ENCODE data around the gene SPSB1.
"Not testable (repeated sequence)": the region's sequence is repeated elsewhere in the genome, so short reads cannot be mapped to it uniquely, and the experiment has no call there.

The SPSB1 gene

DNA sequence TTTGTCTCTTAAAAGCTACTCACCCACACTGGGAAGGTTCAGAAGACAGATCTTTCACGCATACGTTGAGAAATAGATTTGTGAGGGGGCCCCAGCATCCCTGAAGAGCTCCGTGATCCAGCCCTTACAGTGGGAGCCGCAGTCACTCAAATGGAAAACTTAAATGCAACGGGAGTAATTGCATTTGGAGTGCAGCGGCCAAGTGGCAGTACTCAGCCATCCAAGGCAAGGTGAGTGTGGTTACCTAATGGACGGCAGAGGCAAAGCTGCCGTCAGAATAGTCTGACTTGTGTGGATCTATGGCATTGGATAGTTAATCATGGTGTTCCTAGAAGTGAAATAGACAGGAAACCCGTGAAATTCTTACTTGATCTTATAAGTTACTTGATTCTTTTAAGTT, 5.1 kb downstream of the SPSB1 start:
- Histone ChIP-seq H3K27ac (replicated peaks) (no peak overlapping the region), H3K4me3 (replicated peaks; ENCODE audit: insufficient read depth, low read length) (no peak overlapping the region), H3K27me3 (ENCODE audit: insufficient read depth, poor library complexity, severe bottlenecking) (peaks cover 2% of the 10 kb centered on the region)
- no peak for DNase-seq (ENCODE audit: low read depth in 1 of 2, low spot score in 1 of 2)
- TF ChIP-seq GABPA (IDR thresholded peaks at IDR 0.05; ENCODE audit: low read depth) (no peak), SPI1 (IDR thresholded peaks at IDR 0.05; ENCODE audit: borderline replicate concordance, low read depth) (no peak), POLR2AphosphoS5 (IDR thresholded peaks at IDR 0.05; ENCODE audit: low read depth) (no peak)
- TF ChIP-seq, protein P1, sequence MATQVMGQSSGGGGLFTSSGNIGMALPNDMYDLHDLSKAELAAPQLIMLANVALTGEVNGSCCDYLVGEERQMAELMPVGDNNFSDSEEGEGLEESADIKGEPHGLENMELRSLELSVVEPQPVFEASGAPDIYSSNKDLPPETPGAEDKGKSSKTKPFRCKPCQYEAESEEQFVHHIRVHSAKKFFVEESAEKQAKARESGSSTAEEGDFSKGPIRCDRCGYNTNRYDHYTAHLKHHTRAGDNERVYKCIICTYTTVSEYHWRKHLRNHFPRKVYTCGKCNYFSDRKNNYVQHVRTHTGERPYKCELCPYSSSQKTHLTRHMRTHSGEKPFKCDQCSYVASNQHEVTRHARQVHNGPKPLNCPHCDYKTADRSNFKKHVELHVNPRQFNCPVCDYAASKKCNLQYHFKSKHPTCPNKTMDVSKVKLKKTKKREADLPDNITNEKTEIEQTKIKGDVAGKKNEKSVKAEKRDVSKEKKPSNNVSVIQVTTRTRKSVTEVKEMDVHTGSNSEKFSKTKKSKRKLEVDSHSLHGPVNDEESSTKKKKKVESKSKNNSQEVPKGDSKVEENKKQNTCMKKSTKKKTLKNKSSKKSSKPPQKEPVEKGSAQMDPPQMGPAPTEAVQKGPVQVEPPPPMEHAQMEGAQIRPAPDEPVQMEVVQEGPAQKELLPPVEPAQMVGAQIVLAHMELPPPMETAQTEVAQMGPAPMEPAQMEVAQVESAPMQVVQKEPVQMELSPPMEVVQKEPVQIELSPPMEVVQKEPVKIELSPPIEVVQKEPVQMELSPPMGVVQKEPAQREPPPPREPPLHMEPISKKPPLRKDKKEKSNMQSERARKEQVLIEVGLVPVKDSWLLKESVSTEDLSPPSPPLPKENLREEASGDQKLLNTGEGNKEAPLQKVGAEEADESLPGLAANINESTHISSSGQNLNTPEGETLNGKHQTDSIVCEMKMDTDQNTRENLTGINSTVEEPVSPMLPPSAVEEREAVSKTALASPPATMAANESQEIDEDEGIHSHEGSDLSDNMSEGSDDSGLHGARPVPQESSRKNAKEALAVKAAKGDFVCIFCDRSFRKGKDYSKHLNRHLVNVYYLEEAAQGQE (IDR thresholded peaks at IDR 0.05; ENCODE audit: insufficient replicate concordance, low read depth), result no peak
- TF ChIP-seq, protein P2, sequence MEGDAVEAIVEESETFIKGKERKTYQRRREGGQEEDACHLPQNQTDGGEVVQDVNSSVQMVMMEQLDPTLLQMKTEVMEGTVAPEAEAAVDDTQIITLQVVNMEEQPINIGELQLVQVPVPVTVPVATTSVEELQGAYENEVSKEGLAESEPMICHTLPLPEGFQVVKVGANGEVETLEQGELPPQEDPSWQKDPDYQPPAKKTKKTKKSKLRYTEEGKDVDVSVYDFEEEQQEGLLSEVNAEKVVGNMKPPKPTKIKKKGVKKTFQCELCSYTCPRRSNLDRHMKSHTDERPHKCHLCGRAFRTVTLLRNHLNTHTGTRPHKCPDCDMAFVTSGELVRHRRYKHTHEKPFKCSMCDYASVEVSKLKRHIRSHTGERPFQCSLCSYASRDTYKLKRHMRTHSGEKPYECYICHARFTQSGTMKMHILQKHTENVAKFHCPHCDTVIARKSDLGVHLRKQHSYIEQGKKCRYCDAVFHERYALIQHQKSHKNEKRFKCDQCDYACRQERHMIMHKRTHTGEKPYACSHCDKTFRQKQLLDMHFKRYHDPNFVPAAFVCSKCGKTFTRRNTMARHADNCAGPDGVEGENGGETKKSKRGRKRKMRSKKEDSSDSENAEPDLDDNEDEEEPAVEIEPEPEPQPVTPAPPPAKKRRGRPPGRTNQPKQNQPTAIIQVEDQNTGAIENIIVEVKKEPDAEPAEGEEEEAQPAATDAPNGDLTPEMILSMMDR (IDR thresholded peaks at IDR 0.05; ENCODE audit: insufficient read depth, low read length), result no peak

DNA sequence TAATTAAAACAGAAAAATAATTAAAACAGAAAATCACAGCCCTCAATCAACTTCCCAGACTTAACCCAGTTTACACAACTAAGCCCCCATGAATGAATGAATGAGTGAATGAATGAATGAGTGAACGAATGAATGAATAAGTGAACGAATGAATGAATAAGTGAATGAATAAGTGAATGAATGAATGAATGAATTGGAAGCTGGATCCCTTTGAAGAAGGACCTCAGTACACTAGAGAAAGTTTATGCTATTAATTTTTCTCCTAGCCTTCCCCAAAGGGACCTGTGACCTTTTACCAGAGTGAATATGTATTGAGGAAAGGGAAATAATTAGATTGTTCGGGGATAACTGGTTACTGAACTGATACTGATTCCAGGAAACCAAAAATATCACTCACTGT, 5.6 kb downstream of the SPSB1 start:
- H3K4me3 ChIP-seq (replicated peaks; ENCODE audit: insufficient read depth, low read length), result no peak overlapping the region
- H3K27me3 ChIP-seq (ENCODE audit: insufficient read depth, poor library complexity, severe bottlenecking), result peaks cover 2% of the 10 kb centered on the region
- DNase-seq (ENCODE audit: low read depth in 1 of 2, low spot score in 1 of 2), result no peak
- TF ChIP-seq GABPA (IDR thresholded peaks at IDR 0.05; ENCODE audit: low read depth) (no peak), SPI1 (IDR thresholded peaks at IDR 0.05; ENCODE audit: borderline replicate concordance, low read depth) (no peak), POLR2AphosphoS5 (IDR thresholded peaks at IDR 0.05; ENCODE audit: low read depth) (no peak)
- TF ChIP-seq, protein P2 (IDR thresholded peaks at IDR 0.05; ENCODE audit: insufficient read depth, low read length), result no peak
- TF ChIP-seq, protein P1 (IDR thresholded peaks at IDR 0.05; ENCODE audit: insufficient replicate concordance, low read depth), result no peak
- no peak overlapping the region for H3K27ac ChIP-seq (replicated peaks)

DNA sequence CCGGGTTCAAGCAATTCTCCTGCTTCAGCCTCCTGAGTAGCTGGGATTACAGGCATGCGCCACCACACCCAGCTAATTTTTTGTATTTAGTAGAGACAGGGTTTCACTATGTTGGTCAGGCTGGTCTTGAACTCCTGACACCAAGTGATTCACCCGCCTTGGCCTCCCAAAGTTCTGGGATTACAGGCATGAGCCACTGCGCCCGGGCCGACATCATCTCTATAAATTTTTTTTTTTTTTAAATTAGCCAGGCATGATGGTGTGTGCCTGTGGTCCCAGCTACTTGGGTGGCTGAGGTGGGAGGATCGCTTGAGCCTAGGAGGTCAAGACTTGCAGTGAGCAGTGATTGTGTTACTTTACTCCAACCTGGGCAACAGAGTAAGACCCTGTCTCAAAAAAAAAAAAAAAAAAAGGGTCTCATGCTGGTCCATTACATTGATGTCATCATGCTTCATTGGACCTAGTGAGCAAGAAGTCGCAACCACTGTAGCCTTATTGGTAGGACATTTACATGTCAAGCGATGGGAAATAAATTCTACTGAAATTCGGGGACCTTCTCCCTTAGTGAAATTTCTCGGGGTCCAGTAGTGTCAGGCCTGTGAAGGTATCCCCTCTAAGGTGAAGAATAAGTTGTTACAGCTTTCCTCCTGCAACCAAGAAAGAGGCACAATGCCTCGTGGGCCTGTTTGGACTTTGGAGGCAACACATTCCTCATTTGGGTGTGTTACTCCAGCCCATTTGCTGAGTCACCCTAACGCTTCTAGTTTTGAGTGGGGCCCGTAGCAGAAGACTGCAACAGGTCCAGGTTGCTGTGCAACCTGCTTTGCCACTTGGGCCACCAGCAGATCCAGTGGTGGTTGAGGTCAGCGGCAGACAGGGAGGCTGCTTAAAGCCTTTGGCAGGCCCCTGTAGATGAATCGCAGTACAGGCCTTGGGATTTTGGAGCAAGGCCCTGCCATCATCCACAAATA, 7.2 kb downstream of the SPSB1 start:
- DNase-seq (ENCODE audit: low read depth in 1 of 2, low spot score in 1 of 2), result peak in 1 of 2 experiments; percentile 18
- not testable (repeated sequence) for H3K27ac ChIP-seq (replicated peaks)

DNA sequence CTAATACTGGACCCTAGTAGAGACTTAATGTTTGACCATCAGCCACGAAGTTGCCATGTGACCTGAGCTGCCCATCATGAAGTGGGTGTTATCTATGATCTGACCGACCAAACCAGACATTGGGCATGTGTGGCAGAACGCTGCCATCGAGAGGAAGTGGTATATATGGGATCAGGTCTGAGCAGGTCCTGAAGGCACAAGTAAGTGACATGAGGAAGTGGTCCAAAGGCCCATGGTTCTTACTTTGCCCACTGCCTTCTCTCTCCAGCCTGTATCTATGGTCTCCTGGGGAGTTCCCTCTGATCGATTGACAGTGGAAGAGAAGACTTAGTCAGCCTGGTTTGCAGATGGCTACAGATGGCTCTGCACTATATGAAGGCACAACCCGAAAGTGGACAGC, 7.9 kb downstream of the SPSB1 start:
- Histone ChIP-seq H3K27me3 (ENCODE audit: insufficient read depth, poor library complexity, severe bottlenecking) (no peaks in the 10 kb centered on the region), H3K4me3 (replicated peaks; ENCODE audit: insufficient read depth, low read length) (no peak overlapping the region), H3K27ac (replicated peaks) (no peak overlapping the region)
- DNase-seq (ENCODE audit: low read depth in 1 of 2, low spot score in 1 of 2), result peak in 1 of 2 experiments; percentile 44
- TF ChIP-seq POLR2AphosphoS5 (IDR thresholded peaks at IDR 0.05; ENCODE audit: low read depth), result no peak
- peak; percentile 78 for TF ChIP-seq SPI1 (IDR thresholded peaks at IDR 0.05; ENCODE audit: borderline replicate concordance, low read depth)

More for the DNA sequence above, 7.2 kb downstream of the SPSB1 start:
- H3K27me3 ChIP-seq (ENCODE audit: insufficient read depth, poor library complexity, severe bottlenecking); H3K4me3 ChIP-seq (replicated peaks; ENCODE audit: insufficient read depth, low read length): not testable (repeated sequence)

All from HL-60 (cell line).